ENCODE data around the gene RHOG.

- TF ChIP-seq, protein P1, sequence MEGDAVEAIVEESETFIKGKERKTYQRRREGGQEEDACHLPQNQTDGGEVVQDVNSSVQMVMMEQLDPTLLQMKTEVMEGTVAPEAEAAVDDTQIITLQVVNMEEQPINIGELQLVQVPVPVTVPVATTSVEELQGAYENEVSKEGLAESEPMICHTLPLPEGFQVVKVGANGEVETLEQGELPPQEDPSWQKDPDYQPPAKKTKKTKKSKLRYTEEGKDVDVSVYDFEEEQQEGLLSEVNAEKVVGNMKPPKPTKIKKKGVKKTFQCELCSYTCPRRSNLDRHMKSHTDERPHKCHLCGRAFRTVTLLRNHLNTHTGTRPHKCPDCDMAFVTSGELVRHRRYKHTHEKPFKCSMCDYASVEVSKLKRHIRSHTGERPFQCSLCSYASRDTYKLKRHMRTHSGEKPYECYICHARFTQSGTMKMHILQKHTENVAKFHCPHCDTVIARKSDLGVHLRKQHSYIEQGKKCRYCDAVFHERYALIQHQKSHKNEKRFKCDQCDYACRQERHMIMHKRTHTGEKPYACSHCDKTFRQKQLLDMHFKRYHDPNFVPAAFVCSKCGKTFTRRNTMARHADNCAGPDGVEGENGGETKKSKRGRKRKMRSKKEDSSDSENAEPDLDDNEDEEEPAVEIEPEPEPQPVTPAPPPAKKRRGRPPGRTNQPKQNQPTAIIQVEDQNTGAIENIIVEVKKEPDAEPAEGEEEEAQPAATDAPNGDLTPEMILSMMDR (IDR thresholded peaks at IDR 0.05), result no peak
- TF ChIP-seq POLR2A (IDR thresholded peaks at IDR 0.05), result no peak
Measured at GRCh38 chr11:3861683-3862082, 20.9 kb upstream of the RHOG start.
